Activated CD4-positive, CD25-positive, alpha-beta regulatory T cell treated with anti-CD3 and anti-CD28 coated beads, Interleukin-2, amount 50 U/mL, for 16 hours (primary cell): ENCODE results near the gene MGP.

Experiments
- DNase-seq: peaks from one replicate; pipeline ENCODE4 v3.0.0-alpha.2; 2020; ENCODE audit warnings: low read depth, low spot score

MGP gene

GRCh38 chr12:14860490-14860889 is 25.2 kb downstream of the MGP start:
- no peak for DNase-seq

DNA sequence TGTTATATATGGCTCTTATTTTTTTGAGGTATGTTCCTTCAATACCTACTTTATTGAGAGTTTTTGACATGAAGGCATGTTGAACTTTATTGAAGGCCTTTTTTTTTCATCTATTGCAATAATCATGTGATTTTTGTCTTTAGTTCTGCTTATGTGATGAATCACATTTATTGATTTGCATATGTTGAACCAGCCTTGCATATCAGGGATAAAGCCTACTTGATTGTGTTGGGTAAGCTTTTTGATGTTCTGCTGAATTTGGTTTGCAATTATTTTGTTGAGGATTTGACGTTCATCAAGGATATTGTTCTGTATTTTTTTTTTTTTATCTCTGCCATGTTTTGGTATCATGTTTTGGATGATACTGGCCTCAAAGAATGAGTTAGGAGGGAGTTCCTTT is 27.1 kb downstream of the MGP start:
- no peak for DNase-seq

DNA sequence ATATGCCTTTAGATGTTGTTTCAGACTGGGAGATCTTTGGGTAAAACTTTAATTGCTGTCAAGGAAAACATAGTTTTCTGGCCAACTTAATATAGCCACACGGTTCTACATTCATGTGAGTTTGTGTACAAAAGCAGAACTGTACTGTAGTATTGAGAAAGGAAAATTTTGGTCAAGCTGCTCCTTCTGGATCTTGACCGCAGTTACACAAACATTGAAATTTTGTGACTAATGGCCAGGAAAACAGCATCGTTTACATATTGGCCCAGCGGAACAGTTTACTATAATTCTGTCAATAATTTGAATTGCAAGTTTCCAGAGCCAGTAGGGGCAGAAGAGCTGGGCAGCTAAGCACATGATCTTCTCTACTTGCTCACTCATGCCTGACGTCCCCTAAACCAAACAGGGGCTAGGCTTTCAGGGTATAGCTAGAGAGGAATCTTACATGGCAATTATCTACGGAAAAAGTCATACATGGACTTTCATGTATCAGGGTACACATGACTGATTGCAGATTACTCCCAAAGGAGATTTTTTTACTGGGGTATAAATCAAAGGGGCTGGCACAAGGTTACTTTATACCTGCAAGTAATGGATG is 31.0 kb downstream of the MGP start:
- DNase-seq: no peak

DNA sequence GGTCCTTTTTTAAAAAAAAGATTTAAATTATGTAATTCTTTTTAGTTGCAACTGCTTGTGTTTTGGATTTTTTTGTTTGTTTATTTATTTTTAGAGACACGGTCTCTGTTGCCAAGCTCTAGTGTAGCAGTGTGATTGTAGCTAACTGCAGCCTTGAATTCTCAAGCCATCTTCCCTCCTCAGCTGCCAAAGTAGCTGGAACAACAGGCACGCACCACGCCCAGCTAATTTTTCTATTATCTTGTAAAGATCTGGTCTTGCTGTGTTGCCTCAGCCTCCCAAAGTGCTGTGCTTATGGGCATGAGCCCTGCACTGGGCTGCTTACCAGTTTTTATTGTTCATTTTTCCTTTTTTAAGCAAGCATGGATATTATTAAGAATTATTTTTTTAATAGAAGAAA is 31.7 kb downstream of the MGP start:
- DNase-seq: no peak

- DNase-seq: no peak
These were observed 32.8 kb downstream of the MGP start for GRCh38 chr12:14852880-14853279.

DNA sequence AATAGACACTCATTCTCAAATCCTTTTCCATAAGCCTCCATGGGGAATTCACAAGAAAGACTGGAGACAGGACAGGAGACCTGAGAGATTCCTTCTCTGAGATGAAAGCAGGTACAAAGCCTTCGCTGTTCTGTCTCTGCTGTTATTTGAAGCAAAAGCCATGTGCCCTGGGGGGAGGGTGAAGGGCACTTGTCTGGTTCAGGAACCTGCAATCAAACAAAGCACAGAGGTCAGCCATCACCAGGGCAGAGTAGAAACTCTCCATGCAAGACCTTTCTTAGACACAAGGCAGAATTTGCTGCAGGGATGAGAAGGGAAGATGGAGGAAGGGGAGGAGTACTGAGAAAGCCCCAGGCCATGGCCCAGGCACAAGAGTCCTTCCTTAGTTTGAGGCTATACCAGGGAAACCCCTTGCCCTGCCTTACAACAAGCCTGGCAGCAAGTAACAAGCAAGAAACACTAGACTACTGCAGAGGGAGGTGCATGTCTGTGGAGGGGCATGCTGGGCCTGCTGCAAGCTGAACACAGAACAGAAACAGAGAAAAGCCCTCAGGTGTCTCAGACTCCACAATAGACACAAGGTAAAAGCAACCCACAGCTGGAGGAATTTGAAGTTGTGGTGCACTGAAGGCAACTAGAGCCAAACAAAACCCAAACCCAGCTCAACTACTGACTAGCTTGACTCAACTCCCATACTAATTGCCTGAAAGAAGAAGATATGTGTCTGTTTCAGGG is 34.6 kb downstream of the MGP start:
- DNase-seq: no peak

- DNase-seq: no peak
These were observed 36.0 kb downstream of the MGP start for GRCh38 chr12:14849661-14850060.

DNA sequence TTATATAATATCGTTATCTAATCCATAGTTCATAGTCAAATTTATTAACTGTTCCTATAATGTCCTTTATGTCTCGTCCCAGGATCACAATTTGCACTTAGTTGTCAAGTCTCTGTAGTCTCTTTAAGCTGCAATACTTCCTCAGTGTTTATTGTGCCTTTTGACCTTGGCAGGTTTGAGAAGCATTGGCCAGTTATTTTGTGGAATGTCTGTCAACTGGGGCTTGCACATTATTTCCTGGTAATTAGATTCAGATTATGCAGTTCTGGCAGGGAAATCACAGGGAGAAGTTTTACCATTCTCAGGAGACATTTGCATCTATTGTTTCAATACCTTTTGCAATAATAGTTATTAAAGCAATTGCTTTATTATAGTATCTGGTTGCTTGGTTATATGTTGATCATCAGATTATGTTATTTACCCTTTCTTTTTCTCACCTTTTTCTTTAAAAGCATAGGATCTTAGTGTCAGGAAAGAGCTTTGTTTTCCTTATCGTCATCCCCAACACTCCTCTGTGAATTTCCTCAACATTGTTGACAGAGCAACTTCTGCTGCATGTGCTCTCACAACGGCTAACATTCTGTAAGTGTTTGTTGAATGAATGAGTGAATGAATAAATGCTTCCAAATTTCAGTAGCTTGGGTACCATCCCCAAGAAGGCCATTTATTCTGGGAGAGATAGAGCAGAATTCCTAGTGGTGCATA is 38.6 kb downstream of the MGP start:
- no peak for DNase-seq

GRCh38 chr12:14846042-14846587 is 39.5 kb downstream of the MGP start:
- DNase-seq: no peak

GRCh38 chr12:14845350-14845750 is 40.3 kb downstream of the MGP start:
- peak; percentile 18 for DNase-seq

- DNase-seq: no peak
These were observed 41.3 kb downstream of the MGP start for GRCh38 chr12:14844401-14844800.

- DNase-seq: no peak
These were observed 42.2 kb downstream of the MGP start, which contains the start of gene ART4 for GRCh38 chr12:14843425-14843887. Gene ART4, minus strand, starts transcription at chr12:14843526. Its CDS starts 413 bp downstream, at chr12:14843113.

DNA sequence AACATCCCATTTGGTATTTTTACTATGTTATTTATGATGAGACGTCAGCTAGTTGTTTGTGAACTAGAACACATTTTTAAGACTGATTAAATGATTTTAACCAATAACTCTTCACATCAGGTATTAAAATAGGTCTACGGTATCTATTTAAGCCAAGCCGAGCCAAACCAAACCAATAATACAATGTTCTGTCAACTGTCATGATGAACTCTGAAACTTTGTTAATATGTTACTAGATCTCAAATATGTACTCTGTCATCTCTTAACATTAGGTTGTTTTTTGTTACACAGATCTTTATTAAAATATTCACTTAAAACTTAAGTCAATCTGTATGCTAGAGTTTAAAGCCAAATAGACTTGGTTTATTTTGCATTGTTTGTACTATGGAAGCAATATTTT is 43.3 kb downstream of the MGP start:
- DNase-seq: no peak

- no peak for DNase-seq
These were observed 43.9 kb downstream of the MGP start for GRCh38 chr12:14841761-14842160.

- DNase-seq: no peak
These were observed 45.0 kb downstream of the MGP start for GRCh38 chr12:14840616-14841015.

DNA sequence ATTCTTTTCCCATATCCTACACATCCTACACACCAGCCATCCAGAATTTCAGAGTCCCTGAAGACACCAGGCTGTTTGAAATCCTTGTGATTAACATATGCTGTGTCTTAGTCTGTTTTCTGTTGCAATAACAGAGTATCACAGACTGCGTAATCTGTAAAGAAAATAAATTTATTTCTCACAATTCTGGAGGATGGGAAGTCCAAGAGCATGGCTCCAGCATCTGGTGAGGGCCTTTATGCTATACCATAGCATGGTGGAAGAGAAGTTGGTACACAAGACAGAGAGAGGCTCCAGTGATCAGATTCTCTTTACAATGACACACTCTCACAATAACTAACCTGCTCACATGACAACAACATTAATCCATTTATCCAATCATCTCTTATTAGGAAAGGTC is 46.4 kb downstream of the MGP start:
- no peak for DNase-seq

DNA sequence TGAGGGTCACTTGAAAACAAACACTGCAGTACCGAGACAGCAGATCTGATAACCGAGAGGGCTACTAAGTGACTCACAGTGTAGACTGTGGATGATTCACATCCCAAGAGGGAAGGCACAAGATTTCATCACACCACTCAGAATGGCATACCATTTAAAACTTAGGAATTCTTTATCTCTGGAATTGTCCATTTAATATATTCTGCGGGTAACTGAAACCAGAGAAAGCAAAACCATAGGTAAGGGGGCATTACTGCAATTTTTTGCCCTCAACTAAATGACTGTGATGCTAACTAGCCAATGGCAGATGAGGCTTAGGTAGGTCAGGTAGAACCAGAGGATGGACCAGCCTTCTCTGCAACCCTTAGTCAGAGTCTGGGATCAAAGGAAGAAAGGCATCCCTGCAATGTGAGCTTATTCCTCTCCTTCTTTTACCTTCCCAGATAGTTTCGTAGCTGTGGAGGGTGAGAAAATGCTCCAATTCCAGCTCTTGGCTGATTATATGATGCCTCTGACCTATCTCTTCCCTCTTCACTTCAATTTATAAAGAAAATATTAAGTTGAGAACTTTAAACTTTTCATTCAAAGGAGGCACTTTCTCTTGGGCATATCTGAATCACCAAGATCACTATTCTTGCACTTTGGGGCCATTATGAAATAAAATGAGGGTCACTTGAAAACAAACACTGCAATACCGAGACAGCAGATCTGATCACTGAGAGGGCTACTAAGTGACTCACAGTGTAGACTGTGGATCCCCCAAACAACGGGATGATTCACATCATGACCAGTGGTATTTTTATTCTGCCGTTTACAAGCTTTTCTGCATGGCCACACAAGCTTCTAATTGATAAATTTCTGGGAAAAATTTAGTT is 49.1 kb downstream of the MGP start:
- DNase-seq: no peak

- DNase-seq: no peak
These were observed 51.1 kb downstream of the MGP start for GRCh38 chr12:14834509-14834908.

DNA sequence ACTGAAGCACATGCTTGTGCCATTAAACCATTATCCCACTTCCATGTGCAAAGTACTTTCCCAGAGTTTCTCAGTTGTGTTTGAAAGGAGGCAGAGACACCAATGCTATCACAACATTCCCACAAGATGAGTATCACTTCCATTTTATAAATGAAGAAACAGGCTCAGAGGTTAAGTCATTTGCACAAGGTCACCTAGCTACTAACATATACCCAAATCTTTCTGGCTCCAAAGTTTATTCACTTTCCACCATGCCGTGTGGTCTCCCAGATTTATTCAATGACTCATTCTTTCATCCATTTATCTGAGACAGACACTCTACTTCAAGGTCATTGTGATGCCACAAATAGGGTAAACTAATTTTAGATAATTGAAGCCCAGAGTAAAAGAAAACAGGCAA is 51.7 kb downstream of the MGP start:
- DNase-seq: no peak

- no peak for DNase-seq
These were observed 52.3 kb downstream of the MGP start for GRCh38 chr12:14833336-14833735.
